SK-N-DZ (cell line): ENCODE measurements around the gene UTS2R. TPM values are rescaled to one million over a fixed set of nuclear protein-coding genes. Genes with fewer than 3 reads are reported as not detected.

Source experiments
- DNase-seq: peaks from one replicate; pipeline ENCODE4 v3.0.0-alpha.2; 2015; ENCODE audit warnings: low spot score
- polyA plus RNA-seq, 2 experiments: library from polyadenylated mRNA; depleted of rRNA; stranded (reverse); fragments of >200 nt; gene quantifications; 2 replicates each; pipeline ENCODE4 v1.2.3, GENCODE V29; 2014

Gene UTS2R
- 4.3 and 4.8 TPM in 2 replicates for polyA plus RNA-seq (2014; cell fraction: cytosol; rRNA removed)
- polyA plus RNA-seq (2014; cell fraction: nucleus; rRNA removed) = 1.1 and 3.5 TPM in 2 replicates

DNA sequence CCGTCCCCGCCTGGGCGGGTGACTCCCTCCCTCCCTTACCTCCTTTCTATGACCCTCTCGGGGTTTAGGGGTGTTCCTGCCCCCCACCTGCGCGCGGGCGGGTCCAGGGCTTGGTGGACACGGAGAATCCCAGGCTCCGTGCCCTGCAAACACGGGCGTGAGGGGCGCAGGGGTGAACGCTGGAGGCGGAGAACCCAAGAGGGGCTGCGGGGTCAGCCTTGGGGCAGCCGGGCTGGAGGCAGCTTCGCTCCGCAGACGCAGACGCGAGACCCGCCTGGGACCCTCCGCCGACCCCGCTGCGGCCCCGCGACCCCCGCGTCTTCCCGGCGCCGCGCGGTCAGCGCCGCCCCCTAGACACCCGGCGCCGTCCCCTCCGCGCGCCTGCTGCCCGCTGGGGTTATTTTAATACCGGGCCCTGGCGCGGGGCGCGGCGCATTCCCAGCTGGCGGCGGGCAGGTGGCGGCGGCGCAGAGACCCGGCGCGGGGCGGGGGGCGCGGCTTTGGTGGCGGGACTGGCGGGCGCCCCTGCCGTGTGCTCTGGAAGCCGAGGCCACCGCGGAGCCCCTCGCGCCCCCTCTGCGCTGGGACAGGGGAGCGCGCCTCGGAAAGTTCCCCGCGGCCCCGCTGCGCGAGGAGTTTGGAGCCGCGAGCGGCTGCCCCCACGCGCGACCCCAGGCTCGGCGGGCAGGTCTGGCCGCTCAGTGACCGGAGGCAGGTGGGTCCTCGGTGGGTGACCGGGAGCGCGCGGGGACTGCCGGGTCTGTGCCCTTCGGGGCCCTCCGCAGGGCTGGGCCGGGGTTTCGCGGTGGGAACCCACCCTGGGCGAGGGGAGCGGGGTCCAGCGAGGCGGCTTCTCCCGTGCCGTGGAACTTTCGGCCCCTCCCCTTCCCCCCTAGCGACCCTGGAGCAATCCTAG lies at the start of gene UTS2R:
Gene UTS2R (plus strand): TSS at position 433 of the 916 bp plus-strand sequence. CDS start 2,560 bp downstream, outside the sequence.
- DNase-seq = no peak

DNA sequence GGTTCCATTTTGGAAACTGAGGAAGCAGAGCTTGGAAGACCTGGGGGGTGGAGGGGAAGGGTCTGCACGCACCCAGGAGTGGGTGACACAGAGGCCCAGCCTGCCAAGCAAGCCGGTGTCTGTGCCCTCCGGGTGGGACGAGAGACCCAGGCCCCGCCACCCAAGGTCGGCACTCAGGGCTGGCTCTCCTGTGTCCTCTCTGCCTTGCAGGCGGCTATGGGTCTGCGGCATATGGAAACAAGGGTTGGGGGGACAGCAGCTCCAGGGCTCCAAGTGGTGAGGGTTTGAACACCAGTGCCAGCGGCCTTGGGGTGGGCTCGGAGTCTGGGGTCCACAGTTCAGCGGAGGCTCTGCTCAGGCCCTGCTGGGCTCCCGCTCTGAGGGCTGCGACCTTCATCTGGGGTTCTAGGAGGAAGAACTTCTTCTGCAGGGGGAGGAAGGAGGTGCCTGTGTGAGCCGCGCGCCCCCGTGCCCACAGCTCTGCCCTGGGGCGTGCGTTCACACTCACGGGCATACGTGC lies 49.6 kb upstream of the UTS2R start:
- no peak for DNase-seq

DNA sequence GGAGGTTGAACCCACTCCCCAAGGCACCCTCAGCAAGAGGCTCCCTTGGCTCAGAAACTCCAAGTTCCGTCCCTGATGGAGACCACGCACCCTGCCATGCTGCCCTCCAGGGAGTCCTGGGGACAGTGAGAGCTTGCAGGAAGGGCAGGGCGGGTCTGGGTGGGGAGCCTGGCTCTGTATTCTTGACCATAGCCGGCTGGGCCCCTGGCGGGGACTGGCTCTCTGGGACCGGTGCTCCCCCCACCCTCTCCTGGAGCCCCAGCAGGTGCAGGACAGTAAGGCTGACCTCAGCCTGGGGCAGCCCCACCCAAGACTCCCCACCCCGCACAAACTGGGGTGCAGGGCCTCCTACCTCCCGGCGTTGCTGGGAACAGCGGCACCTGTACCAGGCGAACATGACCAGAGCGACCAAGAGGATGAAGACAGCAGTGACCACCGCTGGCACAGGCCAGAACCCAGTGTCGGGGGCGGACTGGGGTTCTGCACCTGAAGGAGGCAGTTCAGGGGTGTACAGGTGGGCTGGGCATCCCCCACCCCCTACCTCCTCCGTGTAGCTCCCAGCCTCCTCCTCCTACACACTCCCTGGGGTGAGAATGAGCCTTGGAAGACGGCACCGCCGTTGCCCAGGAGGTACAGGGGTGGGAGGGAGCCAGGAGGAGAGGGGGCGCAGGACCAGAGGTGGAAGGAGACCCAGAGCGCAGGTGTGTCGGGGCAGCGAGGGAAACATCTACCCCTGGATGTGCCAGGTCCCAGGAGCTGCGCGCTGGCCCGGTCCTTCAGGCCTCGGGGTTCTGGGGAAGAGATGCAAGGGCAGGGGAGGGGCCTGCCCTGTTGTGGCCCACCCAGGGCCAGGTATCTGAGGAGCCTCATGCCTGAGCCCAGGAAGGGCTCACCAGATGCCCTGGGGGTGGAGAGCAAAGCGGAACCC lies 48.8 kb upstream of the UTS2R start:
- no peak for DNase-seq

DNA sequence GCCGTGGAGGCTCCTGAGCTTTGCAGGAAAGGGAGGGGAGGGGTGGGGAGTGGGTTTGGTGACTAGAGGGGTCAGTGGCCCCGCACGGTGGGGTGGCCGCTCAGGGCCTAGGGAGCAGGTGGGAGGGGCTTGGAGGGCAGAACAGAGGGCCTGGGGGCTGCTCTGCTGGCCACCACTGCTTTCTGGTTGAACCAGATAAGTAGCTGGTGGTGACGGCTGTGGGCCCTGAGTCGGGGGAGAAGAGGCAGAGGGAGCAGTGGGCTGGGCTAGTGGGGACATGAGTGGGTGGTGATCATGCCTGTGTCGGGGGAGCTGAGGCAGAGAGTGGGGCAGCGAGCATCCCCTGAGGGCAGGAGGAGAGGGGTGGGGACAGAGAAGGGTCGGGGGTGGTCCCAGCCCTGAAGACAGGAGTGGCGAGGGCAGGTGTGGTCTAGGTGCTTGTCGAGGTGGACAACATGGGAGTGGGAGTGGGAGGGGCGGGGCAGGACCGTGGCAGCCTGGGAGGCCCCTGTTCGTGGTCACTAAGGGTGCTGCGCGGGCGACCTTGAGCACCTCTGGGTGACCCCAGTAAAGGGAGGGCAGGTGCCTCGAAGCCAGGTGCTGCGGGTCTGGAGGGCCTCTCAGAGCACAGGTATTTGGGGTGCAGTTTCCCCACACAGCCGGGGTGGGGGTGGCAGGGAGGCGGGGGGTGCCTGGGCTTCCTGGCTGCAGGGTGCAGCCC lies 47.9 kb upstream of the UTS2R start:
- DNase-seq = no peak

DNA sequence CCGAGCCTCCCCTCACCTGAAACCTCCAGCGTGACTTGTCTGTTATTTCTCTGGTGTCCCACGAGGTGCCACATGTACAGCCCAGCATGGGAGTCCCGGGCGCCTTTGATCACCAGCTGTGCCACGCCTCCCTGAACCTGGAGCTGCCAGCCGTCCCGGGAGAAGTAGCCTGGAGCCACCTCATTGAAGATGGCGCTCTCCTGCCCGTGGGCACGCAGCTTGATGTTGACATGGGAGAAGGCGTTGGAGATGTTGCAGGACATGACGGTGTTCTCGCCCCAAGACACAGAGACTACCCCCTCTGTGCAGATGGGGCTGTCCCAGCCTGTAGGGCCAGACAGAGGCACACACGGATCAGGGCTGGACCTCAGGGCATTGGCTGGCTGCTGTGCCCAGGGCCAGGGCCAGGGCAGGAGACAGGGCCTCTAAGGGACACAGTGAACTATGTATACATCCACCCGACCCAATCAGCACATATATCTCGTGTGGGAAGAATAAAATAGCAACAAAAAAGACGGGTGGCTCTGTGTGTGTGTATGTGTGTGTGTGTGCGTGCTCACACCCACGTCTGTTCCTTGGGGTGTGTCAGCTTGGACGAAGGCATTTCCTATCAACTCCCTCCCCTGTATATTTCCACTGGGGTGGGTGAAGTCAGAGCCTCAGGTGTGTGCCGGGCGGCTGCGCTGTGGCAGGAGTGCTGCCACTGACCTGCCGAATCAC lies 46.8 kb upstream of the UTS2R start:
- no peak for DNase-seq

DNA sequence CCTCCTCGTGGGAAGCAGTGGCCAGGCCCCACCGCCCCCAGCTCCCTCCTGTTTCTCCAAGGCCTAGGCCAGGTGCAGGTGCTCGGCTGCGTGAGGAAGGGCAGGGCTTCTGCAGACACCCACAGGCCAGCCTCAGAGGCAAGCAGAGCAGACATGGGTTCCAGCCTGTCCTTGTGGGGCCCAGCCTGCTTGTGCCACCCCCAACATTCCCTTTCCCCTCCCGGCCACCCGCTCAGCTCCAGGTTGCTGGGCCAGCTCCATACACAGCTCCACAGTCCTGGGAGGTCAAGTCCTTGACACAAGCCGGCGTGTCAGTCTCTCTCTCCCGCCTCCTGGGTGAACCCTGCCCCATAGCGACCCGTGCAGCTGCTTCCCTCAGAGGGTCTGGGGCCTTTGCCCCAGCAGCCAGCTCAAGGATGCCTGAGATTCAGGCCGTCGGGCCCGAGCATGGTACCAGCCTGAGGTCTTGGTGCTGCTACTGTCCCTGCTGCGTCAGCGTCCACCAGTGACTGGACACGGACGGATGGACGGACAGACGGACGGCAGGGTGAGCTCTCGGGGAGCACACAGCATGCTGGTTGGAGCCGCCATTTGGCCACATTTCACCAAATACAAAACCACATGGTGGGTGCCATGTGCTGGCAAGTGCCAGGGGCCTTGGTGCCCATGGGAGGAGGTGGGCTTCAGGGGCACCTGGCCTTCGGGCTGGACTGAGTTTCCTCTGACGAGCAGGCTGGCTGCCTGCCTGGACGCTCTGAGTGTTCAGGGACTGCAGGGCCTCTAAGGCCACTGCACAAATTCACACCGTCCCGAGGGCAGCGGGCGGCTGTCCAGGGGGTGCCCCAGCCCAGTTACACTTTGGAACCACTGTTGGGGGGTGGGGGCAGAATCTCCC lies 46.0 kb upstream of the UTS2R start:
- no peak for DNase-seq

DNA sequence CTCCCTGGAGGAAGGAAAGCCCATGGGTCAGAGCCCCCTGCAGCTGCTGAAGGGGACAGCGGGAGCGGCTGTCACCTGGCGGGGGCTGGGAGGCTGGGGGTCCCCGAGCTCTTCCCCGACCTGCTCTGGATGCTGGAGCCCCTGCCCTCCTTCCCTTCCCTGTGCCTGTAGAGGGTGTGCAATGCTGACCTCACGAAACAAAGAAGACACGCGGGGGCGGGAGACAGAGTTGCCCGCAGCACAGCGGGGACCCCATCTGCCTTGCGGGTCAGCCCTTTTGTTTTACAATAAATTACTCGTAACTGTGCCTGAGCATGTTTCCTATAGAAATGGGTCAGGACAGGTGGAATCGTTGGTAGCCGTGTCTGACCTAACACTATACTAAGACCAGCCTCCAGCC lies 44.3 kb upstream of the UTS2R start:
- no peak for DNase-seq

DNA sequence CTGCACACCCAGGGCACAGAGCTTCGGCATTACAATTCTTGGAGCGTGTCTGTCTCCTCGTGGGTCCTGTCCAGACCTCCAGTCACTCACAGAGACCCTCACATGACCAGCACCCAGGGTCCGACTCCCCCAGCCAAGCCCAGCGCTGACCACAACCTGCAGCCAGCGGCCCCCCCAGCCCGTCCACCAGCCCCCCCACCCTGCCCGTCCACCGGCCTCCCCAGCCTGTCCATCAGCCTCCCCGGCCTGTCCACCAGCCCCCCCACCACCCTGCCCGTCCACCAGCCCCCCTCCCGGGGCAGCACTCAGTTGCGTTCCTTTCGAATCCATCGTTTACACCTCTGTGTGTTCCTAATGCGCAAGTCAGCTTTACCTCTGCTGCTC lies 43.8 kb upstream of the UTS2R start:
- DNase-seq = no peak

DNA sequence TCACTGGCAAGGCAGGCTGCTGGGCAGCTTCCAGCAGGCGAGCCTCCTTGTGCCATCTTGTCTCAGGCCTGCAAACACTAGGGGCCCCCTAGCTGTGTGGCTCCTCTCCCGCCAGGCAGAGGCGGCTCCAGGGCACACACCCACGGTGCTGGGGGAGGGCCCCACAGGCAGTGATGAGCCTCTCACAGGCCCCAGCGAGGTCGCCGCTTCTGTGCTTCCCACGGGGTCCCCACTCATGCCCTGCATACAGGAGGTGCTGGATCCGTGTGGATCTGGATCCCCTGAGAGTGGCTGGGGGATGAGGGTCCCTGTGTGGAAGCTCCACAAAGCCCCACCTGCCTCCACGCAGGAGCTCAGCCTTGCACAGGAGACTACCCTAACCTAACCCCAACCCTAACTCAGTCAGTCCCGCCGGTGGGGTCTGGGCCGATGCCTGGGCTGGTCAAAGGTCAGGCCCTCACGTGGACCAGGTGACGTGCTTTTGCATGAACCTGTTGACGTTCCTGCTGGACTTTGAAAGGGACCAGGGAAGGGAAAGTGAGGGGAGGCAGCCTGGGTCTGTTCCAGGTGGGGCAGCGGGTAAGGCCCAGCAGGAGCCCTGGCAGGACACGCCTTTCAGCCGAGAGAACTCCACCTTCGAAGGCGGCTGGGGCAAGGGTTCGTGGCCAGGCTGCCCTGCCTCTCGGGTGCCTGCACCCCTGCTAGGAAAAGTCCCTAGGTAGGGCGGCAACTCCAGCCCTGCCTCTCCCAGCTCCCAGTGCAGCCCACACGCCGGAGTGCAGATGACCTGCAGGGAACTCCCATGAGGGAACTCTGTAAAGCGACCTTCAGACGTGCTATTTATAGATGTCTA lies 43.2 kb upstream of the UTS2R start:
- DNase-seq = no peak

DNA sequence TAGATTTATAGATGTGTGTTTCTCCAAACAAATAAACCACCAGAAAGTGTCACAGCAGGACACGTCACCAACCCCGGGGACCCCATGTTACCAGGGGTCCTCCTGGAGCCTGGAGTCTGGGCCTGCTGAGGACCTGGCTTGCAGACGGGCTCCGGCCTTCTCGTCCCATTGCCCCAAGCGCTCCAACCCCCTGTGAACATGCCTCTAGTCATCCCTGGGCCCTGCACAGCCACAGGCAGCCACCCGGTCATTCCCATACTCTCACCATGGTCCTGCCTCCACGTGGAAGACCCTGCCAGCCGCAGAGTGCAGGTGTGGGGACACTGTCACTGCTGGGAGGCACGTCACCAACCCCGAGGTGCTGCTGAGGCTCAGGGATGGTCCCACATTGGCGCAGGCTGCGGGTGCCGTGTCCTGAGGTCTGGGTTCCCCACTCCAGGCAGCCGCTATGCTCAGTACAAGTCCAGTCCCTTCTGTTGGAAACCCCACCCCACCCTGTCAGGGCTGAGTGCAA lies 42.5 kb upstream of the UTS2R start:
- no peak for DNase-seq

DNA sequence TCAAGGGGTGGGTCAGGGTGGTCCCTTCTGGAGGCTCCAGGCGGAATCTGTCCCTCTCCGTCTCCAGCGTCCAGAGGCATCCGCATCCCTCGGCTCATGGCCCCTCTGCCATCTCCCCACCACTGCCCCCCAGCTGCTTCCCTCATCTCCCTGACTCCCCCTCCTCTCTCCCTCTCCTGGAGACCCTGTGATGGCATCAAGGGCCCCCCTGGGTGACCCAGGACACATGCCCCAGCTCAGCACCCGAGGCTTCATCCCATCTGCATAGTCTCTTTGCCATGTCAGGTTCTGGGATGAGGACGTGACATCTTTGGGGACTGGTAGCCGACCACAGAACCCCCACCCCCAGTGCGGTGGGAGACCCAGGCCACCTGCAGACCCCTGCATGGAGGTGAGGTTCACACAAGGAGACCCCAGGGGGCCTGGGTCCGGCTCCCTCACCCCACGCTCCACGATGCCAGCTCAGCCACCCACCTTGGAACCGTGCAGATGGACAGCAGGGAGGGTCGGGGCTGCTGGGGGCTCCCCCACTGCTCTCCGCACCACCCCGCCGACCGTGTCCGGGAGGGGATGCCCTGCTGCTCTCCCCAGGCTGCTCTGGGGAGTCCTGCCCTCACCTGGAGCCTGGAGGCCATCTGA lies 41.8 kb upstream of the UTS2R start:
- DNase-seq = no peak

DNA sequence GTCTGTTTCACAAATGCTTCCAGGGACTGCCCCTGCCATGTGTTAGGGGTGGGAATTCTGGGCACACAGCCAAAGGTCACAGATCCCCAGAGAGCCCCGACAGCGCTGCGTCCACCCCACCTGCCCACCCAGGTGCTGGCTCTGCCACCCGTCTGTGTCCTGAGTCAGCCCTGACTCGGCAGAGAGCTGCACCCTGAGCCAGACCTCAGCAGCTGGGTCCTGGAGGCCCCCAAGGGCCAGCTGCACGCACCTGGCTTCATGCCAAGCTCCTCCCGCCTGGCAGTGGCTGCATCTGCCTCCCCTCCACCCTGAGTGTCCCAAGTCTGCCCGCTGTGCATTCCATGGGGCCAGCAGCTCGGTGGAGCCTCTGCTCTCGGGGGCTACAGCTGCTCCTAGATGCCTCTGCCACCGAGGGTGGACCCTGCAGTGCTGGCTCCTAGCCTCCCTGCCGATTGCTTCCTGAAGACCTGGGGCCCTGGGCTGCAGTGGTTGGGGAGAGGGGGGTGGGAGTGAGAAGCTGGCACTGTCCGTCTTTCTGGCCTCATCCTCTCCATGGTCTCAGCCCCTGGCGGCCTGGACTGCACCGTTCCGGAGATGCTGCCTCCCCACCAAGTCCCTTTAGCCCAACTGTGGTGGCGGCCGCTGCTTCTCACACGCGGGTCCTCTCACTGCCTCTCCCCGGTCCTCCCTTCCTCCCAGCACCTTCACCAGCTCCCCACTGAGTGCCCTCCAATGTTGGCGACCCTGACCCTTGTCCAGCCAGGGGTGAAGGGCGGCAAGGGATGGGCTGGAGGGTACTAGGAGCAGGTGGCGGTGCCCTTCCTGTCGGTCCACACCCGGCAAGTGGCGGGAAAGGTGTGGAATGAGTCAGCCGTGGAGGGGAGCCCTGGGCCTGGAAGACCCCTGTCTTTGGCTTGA lies 41.0 kb upstream of the UTS2R start:
- peak; percentile 74 for DNase-seq

DNA sequence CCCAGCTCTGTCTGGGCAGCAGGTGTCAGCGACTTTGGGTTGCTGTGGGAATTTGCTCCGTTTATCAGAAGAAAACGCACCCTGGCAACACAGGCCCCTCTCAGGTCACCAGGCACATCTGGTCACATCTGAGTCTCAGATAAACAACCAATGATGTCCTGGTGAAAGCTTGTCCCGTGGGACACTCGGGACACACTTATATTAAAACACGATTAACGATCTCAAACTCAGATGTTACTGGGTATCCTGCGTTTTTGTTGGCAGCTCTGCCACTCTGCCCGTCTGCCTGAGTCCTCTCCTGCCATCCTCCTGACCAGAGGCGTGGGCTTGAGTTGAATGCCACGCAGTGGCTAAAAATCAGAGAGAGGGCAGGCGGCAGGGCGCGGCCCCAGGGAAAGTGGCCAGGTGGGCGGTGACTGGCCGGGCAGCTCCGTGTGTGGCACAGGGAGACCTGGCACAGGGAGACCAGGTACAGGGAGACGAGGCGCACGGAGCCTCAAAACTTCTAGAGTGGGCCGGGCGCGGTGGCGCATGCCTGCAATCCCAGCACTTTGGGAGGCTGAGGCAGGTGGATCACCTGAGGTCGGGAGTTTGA lies 40.1 kb upstream of the UTS2R start:
- DNase-seq = no peak

DNA sequence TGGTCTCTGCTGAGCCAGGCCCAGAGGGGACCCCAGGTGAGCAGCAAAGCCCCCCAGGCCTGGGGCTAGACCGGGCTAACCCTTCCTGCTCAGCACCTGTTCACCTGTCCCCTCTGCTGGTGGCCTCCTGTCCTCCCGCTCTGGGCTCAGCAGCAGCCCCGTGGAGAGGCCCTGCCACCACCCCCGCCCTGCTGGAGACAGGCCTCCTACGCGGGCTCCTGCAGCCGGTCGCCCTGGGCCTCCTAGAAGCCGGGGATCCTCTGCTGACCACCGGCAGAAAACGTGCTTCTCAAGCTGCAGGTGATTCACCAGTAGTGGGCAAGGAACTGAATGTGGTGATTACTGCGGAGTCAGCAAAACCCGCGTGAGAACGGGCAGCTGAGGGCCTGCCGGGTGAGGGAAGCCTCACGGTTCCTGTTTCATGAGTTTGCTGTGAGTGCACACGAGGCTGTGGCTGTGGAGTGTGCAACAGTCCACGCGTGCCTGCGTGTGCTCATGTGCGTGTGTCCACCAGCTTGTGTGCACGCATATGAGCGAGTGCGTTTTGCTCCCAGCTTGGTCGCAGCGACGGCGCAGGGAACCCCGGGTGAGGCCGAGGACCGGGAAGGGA lies 38.8 kb upstream of the UTS2R start:
- no peak for DNase-seq

DNA sequence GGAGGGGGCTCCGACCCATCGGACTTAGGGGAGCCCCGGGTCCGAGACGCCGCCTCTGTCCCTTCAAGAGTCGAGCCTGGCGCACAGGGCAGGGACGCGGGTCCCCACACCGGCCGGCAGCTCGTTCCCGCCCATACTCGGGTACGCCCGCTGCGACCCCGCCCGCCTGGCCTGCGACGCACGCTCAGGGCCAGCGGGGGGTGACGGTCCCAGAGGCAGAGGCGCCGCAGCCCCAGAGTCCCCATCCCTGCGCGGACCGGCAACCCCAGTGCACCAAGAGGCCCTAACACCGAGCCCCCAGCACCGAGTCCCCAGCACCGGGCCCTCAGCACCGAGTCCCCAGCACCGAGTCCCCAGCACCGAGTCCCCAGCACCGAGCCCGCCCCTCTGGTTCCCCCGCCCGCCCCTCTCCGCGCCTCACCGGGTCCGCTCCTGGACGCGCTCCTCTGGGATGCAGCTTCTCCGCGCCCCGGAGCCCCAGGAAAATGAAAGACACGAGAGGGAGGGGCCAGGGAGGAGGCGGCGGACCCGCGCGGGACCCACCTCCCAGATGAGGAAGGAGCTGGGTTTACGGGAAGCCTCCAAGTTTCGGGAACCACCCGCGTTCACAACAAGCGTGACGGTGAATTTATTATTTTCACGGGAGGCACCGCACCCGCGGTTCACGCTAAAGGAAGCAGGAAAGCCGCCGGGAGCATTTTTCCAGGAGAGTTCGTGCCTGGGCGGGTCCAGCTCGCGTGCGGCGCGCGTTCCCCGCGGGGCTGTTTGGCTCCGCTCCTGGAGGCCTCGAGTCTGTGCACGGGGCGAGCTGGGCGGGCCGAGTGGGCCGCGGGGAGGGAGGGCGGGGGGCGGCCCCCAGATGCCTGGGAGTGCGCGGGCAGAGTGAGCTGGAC lies 38.0 kb upstream of the UTS2R start, which contains the start of gene SECTM1:
Gene SECTM1 (minus strand): TSS at position 488 of the 893 bp plus-strand sequence. CDS start 6,526 bp downstream, outside the sequence.
- DNase-seq = no peak
